Measurements from ENCODE around the gene TRAK1. TPM values are rescaled to one million over a fixed set of nuclear protein-coding genes. Genes with fewer than 3 reads are reported as not detected.

TRAK1 gene
- total RNA-seq, 6 donors from 2014 or later, result 46.7 to 107 (median 74.7) TPM

- TF ChIP-seq CTCF (IDR thresholded peaks at IDR 0.05) (no peak), POLR2AphosphoS5 (IDR thresholded peaks at IDR 0.05) (no peak), POLR2A (IDR thresholded peaks at IDR 0.05) (no peak), EP300 (IDR thresholded peaks at IDR 0.05) (no peak)
- Histone ChIP-seq H3K27me3 (no peaks in the 10 kb centered on the region), H3K4me1 (peaks cover 0 to 20% (median 2%) of the 10 kb centered on the region in 4 donors), H3K27ac (peak overlapping the region in 1 of 4 donors; percentile 11), H3K36me3 (peaks cover 6 to 46% (median 24%) of the 10 kb centered on the region in 4 donors), H3K9me3 (no peaks in the 10 kb centered on the region), H3K4me3 (no peak overlapping the region)
- ATAC-seq (ENCODE audit: low FRiP score in 2 of 2) (no peak), DNase-seq (no peak)
- WGBS, 2 donors, result 79 to 93% methylated on average over 5 of the region's 5 CpGs
Observed at GRCh38 chr3:42225486-42226363, 134.6 kb downstream of the TRAK1 start.

DNA sequence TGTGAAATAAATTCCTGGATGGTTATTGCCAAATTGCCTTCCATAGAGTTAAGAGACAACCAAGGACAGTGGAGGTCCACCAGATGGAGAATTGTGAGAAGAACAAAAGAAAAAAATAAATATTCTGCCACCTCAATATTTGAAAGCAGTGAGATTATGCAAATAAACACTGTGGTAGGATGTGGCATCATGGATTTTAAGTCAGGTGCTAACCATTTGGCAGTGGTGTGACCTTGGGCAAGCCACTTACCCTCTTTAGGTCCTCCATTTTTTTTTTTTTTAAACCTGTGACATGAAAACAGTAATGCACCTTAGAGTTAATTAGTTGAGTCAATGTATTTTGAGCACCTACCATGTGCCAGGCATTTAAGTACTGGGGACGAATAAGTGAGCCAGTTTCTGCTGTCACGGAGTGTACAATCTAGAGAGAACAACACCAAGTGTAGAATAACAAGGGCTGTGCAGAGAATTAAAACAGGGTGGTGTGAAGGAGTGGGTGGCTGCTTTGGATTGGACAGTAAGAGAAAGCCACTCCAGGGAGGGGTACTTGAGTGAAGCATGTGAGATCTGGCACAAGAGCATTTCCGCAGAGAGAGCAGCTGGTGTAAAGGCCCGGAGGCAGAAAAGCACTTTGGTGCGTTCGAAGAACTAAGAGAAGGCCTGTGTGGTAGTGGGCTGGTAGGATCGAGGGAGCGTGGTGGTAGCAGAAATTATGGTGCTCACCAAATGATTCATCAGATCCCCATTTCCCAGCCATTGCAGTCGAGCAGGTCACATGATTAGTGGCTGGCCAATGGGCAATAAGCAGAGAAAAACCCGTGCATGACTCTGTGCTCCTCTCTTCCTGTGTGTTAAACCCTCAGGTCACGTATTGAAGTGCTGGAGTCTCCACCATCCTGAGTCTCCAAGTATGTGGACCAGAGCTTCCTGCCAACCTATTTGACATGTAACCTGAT, 135.6 kb downstream of the TRAK1 start:
- TF ChIP-seq POLR2AphosphoS5 (IDR thresholded peaks at IDR 0.05), result no peak
- TF ChIP-seq EP300 (IDR thresholded peaks at IDR 0.05), result no peak
- TF ChIP-seq CTCF (IDR thresholded peaks at IDR 0.05), result no peak
- no peak for TF ChIP-seq POLR2A (IDR thresholded peaks at IDR 0.05)
- Histone ChIP-seq H3K27ac (no peak overlapping the region), H3K4me3 (no peak overlapping the region), H3K4me1 (peaks cover 0 to 20% (median 2%) of the 10 kb centered on the region in 4 donors), H3K36me3 (peaks cover 6 to 39% (median 22%) of the 10 kb centered on the region in 4 donors), H3K9me3 (no peaks in the 10 kb centered on the region), H3K27me3 (no peaks in the 10 kb centered on the region)
- WGBS, 2 donors, result 67 to 74% methylated on average over 11 of the region's 11 CpGs
- ATAC-seq (ENCODE audit: low FRiP score in 2 of 2) (no peak), DNase-seq (peak in 1 of 2 donors; percentile 39)

DNA sequence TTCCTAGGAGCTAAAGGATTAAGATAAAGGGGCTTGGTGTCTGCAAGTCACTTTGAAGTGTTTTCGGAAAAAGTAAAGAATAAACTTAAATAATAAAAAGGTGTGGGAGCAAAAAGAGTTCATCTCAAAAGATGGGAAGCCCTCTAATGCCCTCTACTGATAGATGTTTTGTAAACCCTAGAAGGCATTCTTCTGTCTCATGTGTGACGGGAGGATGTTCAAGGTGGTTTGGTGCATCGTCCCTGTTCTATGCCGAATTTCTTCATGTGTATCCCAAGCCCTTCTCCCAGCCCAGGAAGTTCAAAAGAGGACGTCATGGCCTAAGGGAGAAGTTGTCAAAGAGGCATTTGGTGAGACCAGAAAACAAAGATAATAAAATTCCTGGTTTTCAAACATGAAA, 137.6 kb downstream of the TRAK1 start:
- TF ChIP-seq EP300 (IDR thresholded peaks at IDR 0.05), result no peak
- TF ChIP-seq CTCF (IDR thresholded peaks at IDR 0.05), result no peak
- TF ChIP-seq POLR2A (IDR thresholded peaks at IDR 0.05), result no peak
- no peak for TF ChIP-seq POLR2AphosphoS5 (IDR thresholded peaks at IDR 0.05)
- H3K9me3 ChIP-seq, result no peaks in the 10 kb centered on the region
- DNase-seq, result no peak
- peaks cover 0 to 19% (median 2%) of the 10 kb centered on the region in 4 donors for H3K4me1 ChIP-seq
- 51 to 52% methylated on average over 5 of the region's 5 CpGs for WGBS, 2 donors
- no peaks in the 10 kb centered on the region for H3K27me3 ChIP-seq
- no peak for ATAC-seq (ENCODE audit: low FRiP score in 2 of 2)
- H3K4me3 ChIP-seq, result no peak overlapping the region
- H3K27ac ChIP-seq, result no peak overlapping the region
- H3K36me3 ChIP-seq, result peaks cover 0 to 19% (median 3%) of the 10 kb centered on the region in 4 donors

GRCh38 chr3:42229266-42229941, 138.2 kb downstream of the TRAK1 start:
- WGBS, 2 donors, result 58 to 64% methylated on average over 5 of the region's 5 CpGs
- peaks cover 0 to 13% (median 0%) of the 10 kb centered on the region in 4 donors for H3K36me3 ChIP-seq
- ATAC-seq (ENCODE audit: low FRiP score in 2 of 2) (no peak), DNase-seq (no peak)
- no peaks in the 10 kb centered on the region for H3K9me3 ChIP-seq
- TF ChIP-seq EP300 (IDR thresholded peaks at IDR 0.05), result no peak
- no peak for TF ChIP-seq CTCF (IDR thresholded peaks at IDR 0.05)
- TF ChIP-seq POLR2AphosphoS5 (IDR thresholded peaks at IDR 0.05), result no peak
- no peak for TF ChIP-seq POLR2A (IDR thresholded peaks at IDR 0.05)
- no peaks in the 10 kb centered on the region for H3K27me3 ChIP-seq
- no peak overlapping the region for H3K4me3 ChIP-seq
- no peak overlapping the region for H3K27ac ChIP-seq
- H3K4me1 ChIP-seq, result peaks cover 0 to 13% (median 0%) of the 10 kb centered on the region in 4 donors
